Endothelial cell of umbilical vein (primary cell): Measurements from ENCODE around the gene CAPS. TPM values are rescaled to one million over a fixed set of nuclear protein-coding genes. Genes with fewer than 3 reads are reported as not detected.

ENCODE experiments used
- BruUV-seq: library from RNA; stranded (reverse); fragments of 400-500 nt; replicated peaks from 2 replicates; lab custom pipeline; 2021; lab: Mats Ljungman, UMichigan
- CTCF ChIA-PET: fragments of 300-600, 350-600 bp; sonication (Branson Sonifier 250); formaldehyde crosslinking; loops from one replicate; lab custom pipeline; 2021; ENCODE audit warnings: antibody characterized with exemption, inconsistent platforms; lab: Charles Lee
- POLR2A ChIA-PET: fragments of 300-600, 350-600 bp; sonication (Branson Sonifier 250); formaldehyde crosslinking; loops from one replicate; lab custom pipeline; 2021; ENCODE audit warnings: antibody characterized with exemption, inconsistent platforms; lab: Charles Lee
- DNase-seq: peaks from one replicate; pipeline ENCODE4 v3.0.0-alpha.2; 2011; ENCODE audit warnings: low read depth, low spot score
- FAIRE-seq: peaks from 2 replicates; lab custom pipeline; 2011; peaks lifted over from hg19 to GRCh38; lab: Jason Lieb, UNC
- H2AFZ ChIP-seq: 2 replicates; pipeline ENCODE4 v1.6.0; 2012; ENCODE audit warnings: low read depth, low read length, control low read depth, inconsistent platforms
- H3K27ac ChIP-seq: 2 replicates; pipeline ENCODE4 v1.5.1; 2011; ENCODE audit warnings: low read depth, mild to moderate bottlenecking, control low read depth, low read length, moderate library complexity; ENCODE audit not compliant: insufficient read depth
- H3K27me3 ChIP-seq, 2 experiments: 2 replicates each; pipeline versions ENCODE4 v1.6.0 to v1.6.1; 2011; ENCODE audit warnings: low read length in 2 of 2, mixed read lengths in 1 of 2; ENCODE audit not compliant: control insufficient read depth in 2 of 2, insufficient read depth in 2 of 2
- H3K36me3 ChIP-seq, 2 experiments: 2 replicates in 1 of 2; 3 replicates in 1 of 2; pipeline ENCODE4 v1.5.1; 2011; ENCODE audit warnings: low read length in 2 of 2, mild to moderate bottlenecking in 1 of 2, moderate library complexity in 1 of 2; ENCODE audit not compliant: control insufficient read depth in 2 of 2, insufficient read depth in 2 of 2; ENCODE audit errors: extremely low read depth in 1 of 2
- H3K4me1 ChIP-seq: 3 replicates; pipeline ENCODE4 v1.5.1; 2011; ENCODE audit warnings: mild to moderate bottlenecking, low read length; ENCODE audit not compliant: control insufficient read depth, insufficient read depth; ENCODE audit errors: extremely low read depth
- H3K4me2 ChIP-seq: 2 replicates; pipeline ENCODE4 v1.6.1; 2011; ENCODE audit warnings: low read length, control low read depth, mixed read lengths; ENCODE audit not compliant: insufficient read depth
- H3K4me3 ChIP-seq, 3 experiments: fragments of 200-600 bp in 1 of 3; sonication (generic), shearing (Covaris generic) in 1 of 3; replicated peaks in 1 of 3; 2 replicates each; pipeline ENCODE4 v1.5.1; 2011 to 2016; ENCODE audit warnings: control low read depth in 3 of 3, low read length in 3 of 3, mild to moderate bottlenecking in 2 of 3, inconsistent platforms in 1 of 3, low read depth in 1 of 3, moderate library complexity in 1 of 3; ENCODE audit not compliant: insufficient read depth in 1 of 3
- H3K79me2 ChIP-seq: 2 replicates; pipeline ENCODE4 v1.6.0; 2012; ENCODE audit warnings: low read length, inconsistent platforms; ENCODE audit not compliant: control insufficient read depth, insufficient read depth
- H3K9ac ChIP-seq: replicated peaks from 2 replicates; pipeline ENCODE3; 2011; ENCODE audit warnings: low read length, control low read depth; ENCODE audit not compliant: insufficient read depth; ENCODE audit errors: extremely low read depth
- H3K9me1 ChIP-seq: replicated peaks from 3 replicates; pipeline ENCODE4 v1.6.0; 2011; ENCODE audit warnings: mild to moderate bottlenecking, low read length; ENCODE audit not compliant: control insufficient read depth, insufficient read depth; ENCODE audit errors: extremely low read depth
- H3K9me3 ChIP-seq: replicated peaks from 2 replicates; pipeline ENCODE4 v1.5.1; 2012; ENCODE audit warnings: low read length, inconsistent platforms; ENCODE audit not compliant: control insufficient read depth, insufficient read depth
- H4K20me1 ChIP-seq: replicated peaks from 2 replicates; pipeline ENCODE3; 2011; ENCODE audit warnings: mild to moderate bottlenecking, low read length; ENCODE audit not compliant: control insufficient read depth, insufficient read depth; ENCODE audit errors: extremely low read depth
- EZH2 ChIP-seq: IDR thresholded peaks from 2 replicates; pipeline ENCODE4 v1.6.1; 2012; ENCODE audit warnings: borderline replicate concordance, low read depth, mild to moderate bottlenecking, moderate library complexity, low read length, inconsistent platforms; ENCODE audit not compliant: severe bottlenecking
- FOS ChIP-seq: IDR thresholded peaks from 2 replicates; pipeline ENCODE4 v1.6.1; 2011; ENCODE audit warnings: mild to moderate bottlenecking, low read length, moderate library complexity, borderline replicate concordance; ENCODE audit not compliant: insufficient read depth
- GATA2 ChIP-seq: IDR thresholded peaks from 2 replicates; pipeline ENCODE4 v1.7.0; 2011; ENCODE audit warnings: low read depth, mild to moderate bottlenecking, moderate library complexity, mixed read lengths, low read length; ENCODE audit not compliant: insufficient read length, insufficient read depth
- JUN ChIP-seq: IDR thresholded peaks from 2 replicates; pipeline ENCODE4 v1.6.1; 2011; ENCODE audit warnings: borderline replicate concordance, low read depth; ENCODE audit not compliant: insufficient read length, insufficient read depth
- MYC ChIP-seq: IDR thresholded peaks from one replicate; pipeline ENCODE4 v1.6.1; 2011; ENCODE audit warnings: mild to moderate bottlenecking, low read depth, low read length
- POLR2A ChIP-seq: IDR thresholded peaks from 2 replicates; pipeline ENCODE4 v1.6.1; 2012; ENCODE audit warnings: low read depth, mild to moderate bottlenecking, control low read depth, low read length
- POLR2AphosphoS5 ChIP-seq: IDR thresholded peaks from 2 replicates; pipeline ENCODE4 v1.6.1; 2012; ENCODE audit warnings: low read depth, mild to moderate bottlenecking, control low read depth, low read length, moderate library complexity; ENCODE audit not compliant: insufficient read depth
- dilution Hi-C: fragments of 300-500 bp; cut with MboI; formaldehyde crosslinking; loops from one replicate; pipeline ENCODE4 v1.15.0; 2019; ENCODE audit warnings: low sequenced_read_pairs; ENCODE audit not compliant: extremely low pct_ligation_motif_present
- intact Hi-C: fragments of 100-400 bp; cut with micrococcal nuclease; formaldehyde crosslinking; loops from one replicate; pipeline ENCODE4 v1.10.0; 2022
- polyA plus RNA-seq, 4 experiments: library from polyadenylated mRNA; depleted of rRNA in 3 of 4; stranded (reverse) in 3 of 4; unstranded in 1 of 4; fragments of >200 nt; gene quantifications; 2 replicates each; pipeline versions ENCODE4 v1.2.1 to v1.2.3, GENCODE V29; 2011 to 2012; ENCODE audit warnings: missing spikeins in 1 of 4
- total RNA-seq: library from RNA; stranded (reverse); gene quantifications from 2 replicates; pipeline ENCODE4 v1.2.3, GENCODE V29; 2021
- TF ChIP-seq, protein P1 (sequence below), 2 donors: IDR thresholded peaks; 1 replicate in 1 of 2; 2 replicates in 1 of 2; pipeline ENCODE4 v1.5.1; 2011; ENCODE audit warnings: low read length in 2 of 2, mild to moderate bottlenecking in 2 of 2, moderate library complexity in 2 of 2, control low read depth in 1 of 2, inconsistent platforms in 1 of 2, low read depth in 1 of 2; ENCODE audit not compliant: insufficient read depth in 1 of 2; ENCODE audit errors: extremely low read depth in 1 of 2
- TF ChIP-seq, protein P2 (sequence below): IDR thresholded peaks from 2 replicates; pipeline ENCODE4 v1.6.1; 2011; ENCODE audit not compliant: insufficient read depth, insufficient read length

CAPS gene
- total and polyA plus RNA-seq, 2 donors (not counting 3 experiments of a cell fraction or from before 2014, with no cell fraction given) = 6.9 to 8.9 TPM

DNA sequence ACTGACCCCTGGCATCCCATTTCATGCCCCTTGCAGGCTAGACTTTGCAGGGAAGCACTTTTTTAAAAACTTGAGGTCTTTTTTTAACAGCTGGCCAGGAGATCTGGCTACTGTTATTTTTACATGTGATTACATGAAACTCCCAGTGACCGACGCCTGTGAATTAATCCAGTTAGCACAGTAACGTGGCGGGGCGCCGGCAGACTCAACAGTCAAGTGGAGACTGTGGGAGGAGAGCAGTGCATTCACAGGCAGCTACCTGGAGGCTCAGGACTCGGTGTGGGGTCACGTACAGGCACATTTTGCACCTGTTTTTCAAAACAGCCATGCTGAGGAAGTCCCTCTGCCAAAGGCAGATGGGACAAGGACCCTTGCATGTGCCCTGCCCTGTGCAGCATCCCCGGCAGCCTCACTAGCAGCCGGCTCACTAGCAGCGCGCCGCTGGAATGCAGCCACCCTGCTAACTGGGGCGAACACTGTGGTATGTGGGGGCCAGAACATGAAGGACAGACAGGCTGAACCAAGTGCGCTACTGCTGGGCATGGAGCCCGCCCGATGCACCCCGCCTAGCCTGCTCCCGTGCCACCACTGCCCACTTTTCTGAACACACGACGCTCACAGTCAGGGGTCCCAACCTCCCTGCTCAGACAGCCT, 18.7 kb downstream of the CAPS start:
- TF ChIP-seq, protein P1, sequence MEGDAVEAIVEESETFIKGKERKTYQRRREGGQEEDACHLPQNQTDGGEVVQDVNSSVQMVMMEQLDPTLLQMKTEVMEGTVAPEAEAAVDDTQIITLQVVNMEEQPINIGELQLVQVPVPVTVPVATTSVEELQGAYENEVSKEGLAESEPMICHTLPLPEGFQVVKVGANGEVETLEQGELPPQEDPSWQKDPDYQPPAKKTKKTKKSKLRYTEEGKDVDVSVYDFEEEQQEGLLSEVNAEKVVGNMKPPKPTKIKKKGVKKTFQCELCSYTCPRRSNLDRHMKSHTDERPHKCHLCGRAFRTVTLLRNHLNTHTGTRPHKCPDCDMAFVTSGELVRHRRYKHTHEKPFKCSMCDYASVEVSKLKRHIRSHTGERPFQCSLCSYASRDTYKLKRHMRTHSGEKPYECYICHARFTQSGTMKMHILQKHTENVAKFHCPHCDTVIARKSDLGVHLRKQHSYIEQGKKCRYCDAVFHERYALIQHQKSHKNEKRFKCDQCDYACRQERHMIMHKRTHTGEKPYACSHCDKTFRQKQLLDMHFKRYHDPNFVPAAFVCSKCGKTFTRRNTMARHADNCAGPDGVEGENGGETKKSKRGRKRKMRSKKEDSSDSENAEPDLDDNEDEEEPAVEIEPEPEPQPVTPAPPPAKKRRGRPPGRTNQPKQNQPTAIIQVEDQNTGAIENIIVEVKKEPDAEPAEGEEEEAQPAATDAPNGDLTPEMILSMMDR (IDR thresholded peaks at IDR 0.05; ENCODE audit: extremely low read depth in 1 of 2, insufficient read depth in 1 of 2, low read depth in 1 of 2, low read length in 2 of 2) = no peak
- no peak for TF ChIP-seq MYC
- no peak for TF ChIP-seq FOS
- TF ChIP-seq GATA2 = no peak
- TF ChIP-seq EZH2 = no peak
- TF ChIP-seq POLR2A = no peak
- TF ChIP-seq, protein P2, sequence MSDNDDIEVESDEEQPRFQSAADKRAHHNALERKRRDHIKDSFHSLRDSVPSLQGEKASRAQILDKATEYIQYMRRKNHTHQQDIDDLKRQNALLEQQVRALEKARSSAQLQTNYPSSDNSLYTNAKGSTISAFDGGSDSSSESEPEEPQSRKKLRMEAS = no peak
- no peak for TF ChIP-seq POLR2AphosphoS5
- TF ChIP-seq JUN = no peak
- no peaks in the 10 kb centered on the region for H3K27me3 ChIP-seq
- dilution Hi-C loops (no loop called here), intact Hi-C loops (no loop called here)
- POLR2A ChIA-PET = no interaction called here
- H3K9me1 ChIP-seq = no peaks in the 10 kb centered on the region
- H3K9ac ChIP-seq = no peak overlapping the region
- no peaks in the 10 kb centered on the region for H3K9me3 ChIP-seq
- no peak for FAIRE-seq
- no peak overlapping the region for H3K4me3 ChIP-seq
- no peak overlapping the region for H3K27ac ChIP-seq
- DNase-seq = no peak
- no peak overlapping the region for H2AFZ ChIP-seq
- BruUV-seq = no TSS peak
- CTCF ChIA-PET = no interaction called here
- no peaks in the 10 kb centered on the region for H3K79me2 ChIP-seq
- H3K36me3 ChIP-seq = peaks cover 13 to 30% of the 10 kb centered on the region in 2 experiments
- no peak overlapping the region for H3K4me2 ChIP-seq
- peaks cover 30% of the 10 kb centered on the region for H3K4me1 ChIP-seq
- no peaks in the 10 kb centered on the region for H4K20me1 ChIP-seq
